Measurements from ENCODE around the gene BRCC3.
A peak's percentile ranks its signal among the peaks of the same experiment; 100 is the strongest.

BRCC3 gene

DNA sequence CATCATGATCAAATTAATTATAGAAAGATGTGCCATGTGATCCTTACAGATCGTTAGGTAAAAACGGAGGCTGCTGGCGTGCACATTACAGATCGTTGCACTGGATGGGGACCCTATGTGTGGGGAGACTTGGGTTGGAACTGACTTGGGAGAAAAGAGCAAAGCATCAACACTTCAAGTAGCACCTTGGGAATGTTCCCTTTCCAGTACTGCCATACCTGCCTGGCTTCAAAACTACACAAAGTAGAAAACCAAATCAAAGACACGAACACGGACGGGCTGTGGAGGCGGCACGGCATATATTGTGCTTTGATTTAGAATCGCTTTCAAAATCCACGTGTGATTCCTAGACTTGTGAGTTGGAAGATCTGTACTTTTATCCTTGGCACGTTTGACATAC lies 1.3 kb upstream of the BRCC3 start:
- ChIA-PET CTCF (interaction anchor here (1.0 kb wide), 2 partner anchors 43 to 152 kb away, joined by 3 read pairs; partner anchors contain the start of gene FUNDC2), POLR2A (no interaction called here)
- TF ChIP-seq CTCF (IDR thresholded peaks at IDR 0.05; ENCODE audit: control extremely low read depth, extremely low read depth, low read depth, missing control alignments) = no peak
- DNase-seq (ENCODE audit: extremely low spot score) = no peak

DNA sequence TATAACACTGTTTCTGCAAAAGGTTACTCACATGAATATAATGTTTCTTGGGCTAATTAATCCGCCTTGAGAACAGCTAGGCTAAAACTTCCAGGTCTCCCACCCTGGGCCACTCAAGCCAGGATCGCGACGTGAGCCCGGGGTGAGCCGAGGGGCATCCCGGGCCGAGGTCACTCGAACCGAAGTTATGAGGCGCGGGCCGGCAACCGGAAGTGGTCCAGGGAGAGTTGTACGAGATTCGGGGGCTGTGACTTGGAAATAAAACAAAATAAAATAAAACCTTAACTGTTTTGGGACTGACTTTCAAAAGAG lies 689 bp upstream of the BRCC3 start:
- ChIA-PET POLR2A (no interaction called here), CTCF (interaction anchor here (1.0 kb wide), 2 partner anchors 44 to 153 kb away, joined by 3 read pairs; partner anchors contain the start of gene FUNDC2)
- no peak for DNase-seq (ENCODE audit: extremely low spot score)
- no peak for TF ChIP-seq CTCF (IDR thresholded peaks at IDR 0.05; ENCODE audit: control extremely low read depth, extremely low read depth, low read depth, missing control alignments)

- no peak for DNase-seq (ENCODE audit: extremely low spot score)
- TF ChIP-seq CTCF (IDR thresholded peaks at IDR 0.05; ENCODE audit: control extremely low read depth, extremely low read depth, low read depth, missing control alignments) = no peak
- CTCF ChIA-PET = no interaction called here
- POLR2A ChIA-PET = no interaction called here
Observed at GRCh38 chrX:155071694-155072280, 479 bp downstream of the BRCC3 start.

GRCh38 chrX:155086202-155086840 lies 15.0 kb downstream of the BRCC3 start:
- ChIA-PET POLR2A (no interaction called here), CTCF (interaction anchor here (0.7 to 2.3 kb wide), 7 partner anchors 9 to 210 kb away, joined by 3 to 7 read pairs (median 3); no protein-coding TSS in a partner anchor)
- TF ChIP-seq CTCF (IDR thresholded peaks at IDR 0.05; ENCODE audit: control extremely low read depth, extremely low read depth, low read depth, missing control alignments) = peak; percentile 36
- DNase-seq (ENCODE audit: extremely low spot score) = no peak

GRCh38 chrX:155086961-155087735 lies 15.8 kb downstream of the BRCC3 start:
- ChIA-PET POLR2A (no interaction called here), CTCF (interaction anchor here (0.9 to 2.3 kb wide), 4 partner anchors 8 to 179 kb away, joined by 3 to 7 read pairs (median 4); no protein-coding TSS in a partner anchor)
- TF ChIP-seq CTCF (IDR thresholded peaks at IDR 0.05; ENCODE audit: control extremely low read depth, extremely low read depth, low read depth, missing control alignments) = no peak
- no peak for DNase-seq (ENCODE audit: extremely low spot score)

GRCh38 chrX:155094468-155095061 lies 23.3 kb downstream of the BRCC3 start:
- DNase-seq (ENCODE audit: extremely low spot score) = no peak
- ChIA-PET CTCF (interaction anchor here (0.7 to 2.9 kb wide), 9 partner anchors 8 to 122 kb away, joined by 3 to 16 read pairs (median 3); partner anchors contain the start of gene VBP1), POLR2A (no interaction called here)
- TF ChIP-seq CTCF (IDR thresholded peaks at IDR 0.05; ENCODE audit: control extremely low read depth, extremely low read depth, low read depth, missing control alignments) = peak; percentile 29

Measured in GM10248 (cell line).